ENCODE data around the gene AUTS2.

AUTS2 gene

GRCh38 chr7:69864274-69864673 is 266.0 kb downstream of the AUTS2 start:
- peak; percentile 69 for TF ChIP-seq GATA2 (IDR thresholded peaks at IDR 0.05; ENCODE audit: low read depth, low read length)
- TF ChIP-seq GATA3 (IDR thresholded peaks at IDR 0.05; ENCODE audit: low read depth, low read length) = peak; percentile 69; the same call in 1 of the 2 replicates

GRCh38 chr7:69864822-69865221 is 266.5 kb downstream of the AUTS2 start:
- no peak for TF ChIP-seq GATA2 (IDR thresholded peaks at IDR 0.05; ENCODE audit: low read depth, low read length)
- TF ChIP-seq GATA3 (IDR thresholded peaks at IDR 0.05; ENCODE audit: low read depth, low read length) = no peak

- TF ChIP-seq GATA2 (IDR thresholded peaks at IDR 0.05; ENCODE audit: low read depth, low read length) (no peak), GATA3 (IDR thresholded peaks at IDR 0.05; ENCODE audit: low read depth, low read length) (no peak)
These were observed 270.6 kb downstream of the AUTS2 start for GRCh38 chr7:69868921-69869320.

- TF ChIP-seq GATA2 (IDR thresholded peaks at IDR 0.05; ENCODE audit: low read depth, low read length) = peak; percentile 39; the same call in 1 of the 2 replicates
- TF ChIP-seq GATA3 (IDR thresholded peaks at IDR 0.05; ENCODE audit: low read depth, low read length) = peak; percentile 78
These were observed 273.1 kb downstream of the AUTS2 start for GRCh38 chr7:69871213-69871885.

GRCh38 chr7:69871886-69872569 is 273.8 kb downstream of the AUTS2 start:
- TF ChIP-seq GATA3 (IDR thresholded peaks at IDR 0.05; ENCODE audit: low read depth, low read length) (no peak), GATA2 (IDR thresholded peaks at IDR 0.05; ENCODE audit: low read depth, low read length) (peak; percentile 74)

GRCh38 chr7:69873512-69873911 is 275.2 kb downstream of the AUTS2 start:
- TF ChIP-seq GATA3 (IDR thresholded peaks at IDR 0.05; ENCODE audit: low read depth, low read length) = 0 out of 2 replicates have a peak, but pooled peaks have one; percentile 21
- TF ChIP-seq GATA2 (IDR thresholded peaks at IDR 0.05; ENCODE audit: low read depth, low read length) = 0 out of 2 replicates have a peak, but pooled peaks have one; percentile 38

GRCh38 chr7:69878015-69878414 is 279.7 kb downstream of the AUTS2 start:
- TF ChIP-seq GATA3 (IDR thresholded peaks at IDR 0.05; ENCODE audit: low read depth, low read length) (no peak), GATA2 (IDR thresholded peaks at IDR 0.05; ENCODE audit: low read depth, low read length) (no peak)

GRCh38 chr7:69878591-69878990 is 280.3 kb downstream of the AUTS2 start:
- TF ChIP-seq GATA3 (IDR thresholded peaks at IDR 0.05; ENCODE audit: low read depth, low read length) (no peak), GATA2 (IDR thresholded peaks at IDR 0.05; ENCODE audit: low read depth, low read length) (no peak)

GRCh38 chr7:69879989-69880388 is 281.7 kb downstream of the AUTS2 start:
- TF ChIP-seq GATA2 (IDR thresholded peaks at IDR 0.05; ENCODE audit: low read depth, low read length) (no peak), GATA3 (IDR thresholded peaks at IDR 0.05; ENCODE audit: low read depth, low read length) (no peak)

GRCh38 chr7:69880840-69881239 is 282.6 kb downstream of the AUTS2 start:
- TF ChIP-seq GATA2 (IDR thresholded peaks at IDR 0.05; ENCODE audit: low read depth, low read length) (no peak), GATA3 (IDR thresholded peaks at IDR 0.05; ENCODE audit: low read depth, low read length) (no peak)

GRCh38 chr7:69882269-69882668 is 284.0 kb downstream of the AUTS2 start:
- TF ChIP-seq GATA2 (IDR thresholded peaks at IDR 0.05; ENCODE audit: low read depth, low read length) = no peak
- TF ChIP-seq GATA3 (IDR thresholded peaks at IDR 0.05; ENCODE audit: low read depth, low read length) = no peak

GRCh38 chr7:69883399-69883891 is 285.2 kb downstream of the AUTS2 start:
- TF ChIP-seq GATA3 (IDR thresholded peaks at IDR 0.05; ENCODE audit: low read depth, low read length) = peak; percentile 90
- TF ChIP-seq GATA2 (IDR thresholded peaks at IDR 0.05; ENCODE audit: low read depth, low read length) = peak; percentile 93

- no peak for TF ChIP-seq GATA2 (IDR thresholded peaks at IDR 0.05; ENCODE audit: low read depth, low read length)
- no peak for TF ChIP-seq GATA3 (IDR thresholded peaks at IDR 0.05; ENCODE audit: low read depth, low read length)
These were observed 287.2 kb downstream of the AUTS2 start for GRCh38 chr7:69885431-69885830.

- TF ChIP-seq GATA3 (IDR thresholded peaks at IDR 0.05; ENCODE audit: low read depth, low read length) (no peak), GATA2 (IDR thresholded peaks at IDR 0.05; ENCODE audit: low read depth, low read length) (no peak)
These were observed 291.2 kb downstream of the AUTS2 start for GRCh38 chr7:69889338-69889975.
